Heart right ventricle (tissue), 16 donors: ENCODE measurements around the gene CACNA1C. TPM values are rescaled to one million over a fixed set of nuclear protein-coding genes. Genes with fewer than 3 reads are reported as not detected.

ENCODE experiments used
- ATAC-seq, 8 donors: fragments of 200-7000 bp; cut with Tn5 transposase; one replicate each; pipeline ENCODE4 v1.9.1; 2020; ENCODE audit warnings: mild to moderate bottlenecking in 8 of 8, moderate library complexity in 8 of 8, moderate number of reproducible peaks in 1 of 8
- DNase-seq, 2 donors: peaks; one replicate each; pipeline ENCODE4 v3.0.0-alpha.2; 2020
- H3K27ac ChIP-seq, 10 donors: fragments of 200-600 bp; sonication (generic) in 2 of 10; one replicate each; pipeline versions ENCODE4 v1.5.0 to v1.8.0; 2020 to 2022; ENCODE audit warnings: mild to moderate bottlenecking in 3 of 10
- H3K27me3 ChIP-seq, 7 donors: fragments of 200-600 bp; one replicate each; pipeline ENCODE4 v1.8.0; 2021 to 2022; ENCODE audit warnings: mild to moderate bottlenecking in 2 of 7
- H3K36me3 ChIP-seq, 9 donors: fragments of 200-600 bp; sonication (generic) in 1 of 9; one replicate each; pipeline versions ENCODE4 v1.5.0 to v1.8.0; 2020 to 2022; ENCODE audit warnings: mild to moderate bottlenecking in 2 of 9
- H3K4me1 ChIP-seq, 9 donors: fragments of 200-600 bp; sonication (generic) in 1 of 9; one replicate each; pipeline versions ENCODE4 v1.5.0 to v1.8.0; 2020 to 2022; ENCODE audit warnings: mild to moderate bottlenecking in 4 of 9
- H3K4me3 ChIP-seq, 10 donors: fragments of 200-600 bp; sonication (generic) in 2 of 10; one replicate each; pipeline versions ENCODE4 v1.5.0 to v1.8.0; 2020 to 2022; ENCODE audit warnings: mild to moderate bottlenecking in 7 of 10, moderate library complexity in 2 of 10
- H3K9me3 ChIP-seq, 11 donors: fragments of 200-600 bp in 10 of 11; sonication (generic) in 2 of 11; one replicate each; pipeline versions ENCODE4 v1.5.0 to v1.8.0; 2013 to 2022; ENCODE audit warnings: mild to moderate bottlenecking in 2 of 11, control low read depth in 1 of 11, moderate library complexity in 1 of 11
- WGBS, 2 donors: extraction: QIAGEN DNeasy Blood & Tissue Kit; methylation state at CpG; one replicate each; pipeline ENCODE4 v1.1.7; 2013; ENCODE audit warnings: inconsistent platforms in 1 of 2; 5-methylcytosine and 5-hydroxymethylcytosine counted together
- intact Hi-C, 10 donors: fragments of 100-400 bp; cut with DNase I; formaldehyde crosslinking; loops; one replicate each; pipeline versions ENCODE4 v1.11.1 to v1.14.2; 2022
- polyA plus RNA-seq, 2 donors: library from polyadenylated mRNA; stranded (reverse); fragments of 200-250 nt; gene quantifications; one replicate each; pipeline ENCODE4 v1.2.3, GENCODE V29; 2013
- total RNA-seq, 10 donors: library from RNA; stranded (reverse); fragmentation: NEBNext Ultra II Directional in 3 of 10; extraction: Animal tissue kit (Norgen Biotek cat#: 25700) in 3 of 10; gene quantifications; one replicate each; pipeline versions ENCODE4 v1.2.1 to v1.2.4, GENCODE V29; 2021 to 2023
- TF ChIP-seq, protein P1 (sequence below), 9 donors: fragments of 200-600 bp; sonication (generic) in 2 of 9; IDR thresholded peaks; one replicate each; pipeline versions ENCODE4 v1.5.0 to v1.8.0; 2021 to 2022; ENCODE audit warnings: antibody characterized with exemption in 9 of 9, mild to moderate bottlenecking in 5 of 9, moderate library complexity in 1 of 9
- donor health status: Arrhythmogenic right ventricular cardiomyopathy.
- donor health status: ischemic (EF 13 %, LVEDD 7.1; RV severe dilation, severe dysfunction).
- donor health status: healthy with polysubstance abuse.
- donor health status: DM: no; HTN: yes; CAD: no.
- donor health status: DM: no; HTN: no; CAD: no.
- donor health status: ischemic (EF 25% LVEDD 6.9; RV normal size, moderate dysfunction).
- donor health status: ischemic (EF 25% LVEDD 5.7; RV mildly dilated, moderate dysfunction).
- donor health status: healthy.
- donor health status: DM: yes; HTN: yes; CAD: no.
- donor health status: Ischemic cardiomyopathy.
- donor health status: ischemic (EF 35%, LVEDD 5.7; RV mildly dilated, moderate dysfunction).
- donor health status: nonischemic (EF 11% LVEDD 7.7; RV severe dilation, severe dysfunction).
- donor health status: DM: yes; HTN: yes; CAD: no.
- donor health status: PGD.
- donor health status: ischemic (EF 29% LVEDD 5.4; RV normal size, mild dysfunction).
- donor health status: nonischemic (EF 23%, LVEDD 6.1; RV moderate dilation, normal function).

CACNA1C gene
- total and polyA plus RNA-seq, 12 donors = 19.1 to 222 (median 183) TPM

DNA sequence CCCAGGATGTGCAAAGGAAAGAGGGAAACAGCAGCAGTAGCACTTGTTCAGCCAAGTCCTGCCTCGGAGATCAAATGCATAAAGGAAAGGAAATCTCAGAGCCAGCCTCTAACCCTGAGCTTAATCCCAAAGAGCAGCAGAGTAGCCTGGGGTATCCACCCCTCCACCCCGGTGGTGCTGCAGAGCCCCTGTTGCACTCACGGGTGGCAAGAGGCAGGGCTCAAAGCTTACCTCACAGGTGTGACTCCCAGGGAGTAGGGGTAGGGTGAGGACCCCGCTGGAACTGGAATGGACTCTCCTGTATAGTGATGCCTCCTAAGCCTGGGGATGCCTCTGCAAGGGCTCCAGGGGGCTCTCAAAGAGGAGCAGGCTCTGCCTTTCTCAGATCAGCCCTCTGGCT lies 211.1 kb downstream of the CACNA1C start:
- 80 to 88% methylated on average over 4 of the region's 4 CpGs for WGBS, 2 donors
- no peak overlapping the region for H3K4me3 ChIP-seq
- H3K36me3 ChIP-seq = no peaks in the 10 kb centered on the region
- H3K27ac ChIP-seq = peak overlapping the region in 7 of 10 donors; percentile 24 to 73 (median 60)
- no peak for DNase-seq
- H3K9me3 ChIP-seq = no peaks in the 10 kb centered on the region
- no peaks in the 10 kb centered on the region for H3K27me3 ChIP-seq
- TF ChIP-seq, protein P1, sequence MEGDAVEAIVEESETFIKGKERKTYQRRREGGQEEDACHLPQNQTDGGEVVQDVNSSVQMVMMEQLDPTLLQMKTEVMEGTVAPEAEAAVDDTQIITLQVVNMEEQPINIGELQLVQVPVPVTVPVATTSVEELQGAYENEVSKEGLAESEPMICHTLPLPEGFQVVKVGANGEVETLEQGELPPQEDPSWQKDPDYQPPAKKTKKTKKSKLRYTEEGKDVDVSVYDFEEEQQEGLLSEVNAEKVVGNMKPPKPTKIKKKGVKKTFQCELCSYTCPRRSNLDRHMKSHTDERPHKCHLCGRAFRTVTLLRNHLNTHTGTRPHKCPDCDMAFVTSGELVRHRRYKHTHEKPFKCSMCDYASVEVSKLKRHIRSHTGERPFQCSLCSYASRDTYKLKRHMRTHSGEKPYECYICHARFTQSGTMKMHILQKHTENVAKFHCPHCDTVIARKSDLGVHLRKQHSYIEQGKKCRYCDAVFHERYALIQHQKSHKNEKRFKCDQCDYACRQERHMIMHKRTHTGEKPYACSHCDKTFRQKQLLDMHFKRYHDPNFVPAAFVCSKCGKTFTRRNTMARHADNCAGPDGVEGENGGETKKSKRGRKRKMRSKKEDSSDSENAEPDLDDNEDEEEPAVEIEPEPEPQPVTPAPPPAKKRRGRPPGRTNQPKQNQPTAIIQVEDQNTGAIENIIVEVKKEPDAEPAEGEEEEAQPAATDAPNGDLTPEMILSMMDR (IDR thresholded peaks at IDR 0.05) = no peak
- intact Hi-C loops = no loop called here
- ATAC-seq = peak in 1 of 8 donors; percentile 16
- peaks cover 16 to 100% (median 84%) of the 10 kb centered on the region in 9 donors for H3K4me1 ChIP-seq

DNA sequence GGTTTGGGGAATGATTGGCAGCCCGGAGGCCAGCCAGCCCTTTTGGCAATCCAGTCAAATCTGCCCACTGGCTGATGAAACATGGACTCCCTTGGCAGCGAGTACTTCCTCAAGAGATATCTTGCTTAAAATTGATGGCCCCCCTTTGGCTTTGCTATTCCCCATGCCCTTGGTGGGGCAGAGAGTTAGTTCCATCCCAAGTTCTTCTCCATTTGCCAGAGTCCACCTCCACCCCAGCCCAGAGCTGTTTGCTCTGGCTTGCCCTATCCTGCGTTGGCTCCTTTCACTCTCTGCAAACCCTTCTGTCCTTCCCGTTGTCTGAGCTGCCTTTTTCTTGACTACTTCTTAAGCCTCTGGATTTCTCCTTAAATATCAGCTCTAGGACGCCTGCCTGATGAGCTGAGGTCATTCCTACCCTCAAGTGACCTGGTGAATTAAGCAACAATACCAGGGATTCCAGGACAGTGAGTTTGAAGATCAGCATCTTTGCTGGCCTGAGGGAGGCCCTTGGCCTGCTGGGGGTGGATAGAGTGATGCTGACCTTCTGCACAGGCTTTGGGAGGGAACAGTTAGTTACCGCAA lies 212.0 kb downstream of the CACNA1C start:
- intact Hi-C loops = no loop called here
- Histone ChIP-seq H3K4me1 (peaks cover 18 to 100% (median 84%) of the 10 kb centered on the region in 9 donors), H3K36me3 (no peaks in the 10 kb centered on the region), H3K4me3 (no peak overlapping the region), H3K9me3 (no peaks in the 10 kb centered on the region), H3K27ac (peak overlapping the region in 8 of 10 donors; percentile 32 to 73 (median 58)), H3K27me3 (no peaks in the 10 kb centered on the region)
- ATAC-seq (peak; percentile 22 to 72 (median 40)), DNase-seq (no peak)
- WGBS, 2 donors = 54 to 57% methylated on average over 6 of the region's 6 CpGs
- TF ChIP-seq, protein P1 (IDR thresholded peaks at IDR 0.05) = no peak

DNA sequence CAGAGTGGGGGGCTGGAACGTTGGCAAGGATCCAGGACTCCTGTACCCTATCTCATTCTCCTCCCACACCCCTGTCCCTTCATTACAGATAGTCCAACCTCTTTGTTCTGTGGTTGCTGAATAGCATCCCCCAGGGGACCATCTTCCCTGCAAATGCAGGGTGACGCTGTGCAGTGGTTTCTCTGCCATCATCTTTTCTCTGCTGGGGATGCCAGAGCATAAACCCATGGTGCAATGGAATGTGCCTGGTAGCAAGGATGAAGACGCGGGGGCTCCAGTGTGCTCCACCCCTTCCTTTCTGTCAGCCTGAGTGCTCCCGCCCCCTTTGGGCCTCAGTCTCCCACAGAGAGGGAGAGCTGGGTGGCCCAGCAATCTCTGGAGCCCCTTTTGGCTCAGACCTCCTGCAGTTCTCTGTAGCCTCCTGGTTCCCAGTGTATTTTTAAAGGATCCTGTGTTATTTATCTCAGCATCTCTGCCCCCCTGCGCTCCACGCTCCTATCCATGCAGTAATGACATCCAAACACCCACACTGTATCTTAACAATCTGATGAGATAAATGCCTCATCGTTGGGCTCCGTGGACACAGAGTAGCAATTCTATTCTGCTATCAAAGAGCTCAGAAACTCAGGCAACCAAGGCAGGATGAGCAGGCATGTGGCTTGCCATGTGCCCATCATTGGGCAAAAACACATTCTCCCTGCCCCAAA lies 212.8 kb downstream of the CACNA1C start:
- no peak for DNase-seq
- Histone ChIP-seq H3K27ac (peak overlapping the region in 8 of 10 donors; percentile 32 to 65 (median 56)), H3K4me3 (no peak overlapping the region), H3K9me3 (no peaks in the 10 kb centered on the region), H3K36me3 (no peaks in the 10 kb centered on the region), H3K4me1 (peaks cover 18 to 98% (median 79%) of the 10 kb centered on the region in 9 donors), H3K27me3 (no peaks in the 10 kb centered on the region)
- TF ChIP-seq, protein P1 (IDR thresholded peaks at IDR 0.05) = no peak
- WGBS, 2 donors = 72 to 74% methylated on average over 9 of the region's 9 CpGs
- no peak for ATAC-seq
- intact Hi-C loops = no loop called here

DNA sequence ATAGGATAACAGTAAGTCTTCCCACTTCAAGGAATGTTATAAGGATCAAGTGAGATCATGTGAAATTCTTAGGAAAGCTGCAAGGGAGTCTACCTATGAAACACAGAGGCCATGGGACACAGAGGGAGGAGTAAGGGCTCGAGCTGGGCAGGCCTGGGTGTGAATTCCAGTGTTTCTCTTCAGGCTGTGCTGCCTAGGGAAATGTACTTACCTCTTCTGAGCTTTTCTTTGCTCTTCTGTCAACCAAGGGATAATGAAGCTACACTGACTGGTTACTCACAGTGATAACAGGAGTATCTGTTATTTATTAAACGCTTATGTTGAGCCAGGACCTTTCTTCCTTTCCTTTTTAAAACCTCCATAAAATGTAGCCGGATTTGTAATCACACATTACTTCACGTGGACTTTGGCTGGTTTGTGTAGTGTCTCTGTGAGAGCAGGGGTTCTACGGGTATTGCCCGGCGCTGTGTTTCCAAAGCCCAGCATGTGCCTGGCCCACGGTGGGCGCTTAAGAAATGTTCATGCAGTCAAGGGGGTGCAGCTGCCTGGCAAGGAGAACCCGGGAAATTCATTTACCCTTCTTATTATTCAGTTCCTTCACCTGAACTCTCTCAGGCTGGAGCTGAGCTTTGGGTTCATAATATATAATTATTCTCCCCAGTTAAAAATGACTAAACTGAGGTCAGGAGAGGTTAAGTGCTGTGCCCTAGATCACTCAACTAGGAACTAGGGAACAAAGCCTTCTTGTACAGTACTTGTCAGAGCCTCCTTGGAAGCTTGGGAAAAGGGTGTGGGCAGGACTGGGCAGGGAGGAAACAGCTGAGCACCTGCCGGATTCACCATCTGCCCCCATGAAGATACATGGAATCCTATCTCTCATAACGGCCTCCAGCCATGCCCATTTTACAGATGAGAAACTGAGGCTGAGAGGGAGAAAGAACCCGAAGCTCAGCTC lies 214.2 kb downstream of the CACNA1C start:
- Histone ChIP-seq H3K4me1 (peaks cover 16 to 86% (median 65%) of the 10 kb centered on the region in 9 donors), H3K27me3 (no peaks in the 10 kb centered on the region), H3K27ac (no peak overlapping the region), H3K36me3 (no peaks in the 10 kb centered on the region), H3K4me3 (no peak overlapping the region), H3K9me3 (no peaks in the 10 kb centered on the region)
- TF ChIP-seq, protein P1 (IDR thresholded peaks at IDR 0.05) = no peak
- DNase-seq (no peak), ATAC-seq (no peak)
- intact Hi-C loops = no loop called here
- 82 to 87% methylated on average over 13 of the region's 13 CpGs for WGBS, 2 donors
